NCI-H345 (cell line): Measurements from ENCODE around the gene MTCH2.
"Not testable (repeated sequence)": the region's sequence is repeated elsewhere in the genome, so short reads cannot be mapped to it uniquely, and the experiment has no call there.

Experiments
- DNase-seq: peaks from one replicate; lab custom pipeline; 2025; lab: John Stamatoyannopoulos, UW

The MTCH2 gene

GRCh38 chr11:47636331-47636730 lies 6.0 kb downstream of the MTCH2 start:
- not testable (repeated sequence) for DNase-seq

GRCh38 chr11:47631473-47631872 lies 10.9 kb downstream of the MTCH2 start:
- DNase-seq = no peak

GRCh38 chr11:47628026-47628425 lies 14.3 kb downstream of the MTCH2 start:
- DNase-seq = no peak

- DNase-seq = no peak
These were observed 16.1 kb downstream of the MTCH2 start for GRCh38 chr11:47626234-47626633.

- no peak for DNase-seq
These were observed 21.5 kb downstream of the MTCH2 start for GRCh38 chr11:47620836-47621378.

- DNase-seq = no peak
These were observed 24.9 kb downstream of the MTCH2 start for GRCh38 chr11:47617417-47617809.

- peak; percentile 3 for DNase-seq
These were observed 25.5 kb downstream of the MTCH2 start for GRCh38 chr11:47616726-47617416.

GRCh38 chr11:47615249-47615648 lies 27.1 kb downstream of the MTCH2 start:
- DNase-seq = no peak

GRCh38 chr11:47611348-47611794 lies 31.0 kb downstream of the MTCH2 start:
- DNase-seq = no peak

GRCh38 chr11:47609675-47610074 lies 32.7 kb downstream of the MTCH2 start:
- no peak for DNase-seq

- DNase-seq = no peak
These were observed 35.0 kb downstream of the MTCH2 start for GRCh38 chr11:47607380-47607779.

- no peak for DNase-seq
These were observed 35.6 kb downstream of the MTCH2 start for GRCh38 chr11:47606731-47607130.

GRCh38 chr11:47605921-47606320 lies 36.4 kb downstream of the MTCH2 start:
- DNase-seq = no peak

GRCh38 chr11:47603295-47603694 lies 39.1 kb downstream of the MTCH2 start:
- DNase-seq = no peak

GRCh38 chr11:47599902-47600301 lies 42.5 kb downstream of the MTCH2 start:
- no peak for DNase-seq

GRCh38 chr11:47595967-47596366 lies 46.4 kb downstream of the MTCH2 start:
- DNase-seq = no peak

- no peak for DNase-seq
These were observed 47.3 kb downstream of the MTCH2 start for GRCh38 chr11:47595029-47595428.

GRCh38 chr11:47593934-47594855 lies 48.2 kb downstream of the MTCH2 start, which contains the start of gene C1QTNF4:
Gene C1QTNF4, minus strand, starts transcription at chr11:47594411. Its CDS starts 3,601 bp downstream, at chr11:47590810.
- no peak for DNase-seq

GRCh38 chr11:47593492-47593933 lies 48.8 kb downstream of the MTCH2 start:
- no peak for DNase-seq

GRCh38 chr11:47592970-47593369 lies 49.4 kb downstream of the MTCH2 start:
- no peak for DNase-seq

- no peak for DNase-seq
These were observed 50.1 kb downstream of the MTCH2 start for GRCh38 chr11:47592251-47592650.

- no peak for DNase-seq
These were observed 50.6 kb downstream of the MTCH2 start for GRCh38 chr11:47591764-47592163.
